ENCODE results near the gene DPYSL4. TPM values are rescaled to one million over a fixed set of nuclear protein-coding genes. Genes with fewer than 3 reads are reported as not detected.

DPYSL4 gene
- total RNA-seq, 6 donors from 2014 or later = 0.11 to 2.2 (median 0.79) TPM; not detected in 1

GRCh38 chr10:132238371-132239125, 51.8 kb downstream of the DPYSL4 start:
- peak in 1 of 2 donors; percentile 50 for DNase-seq
- WGBS, 2 donors = 89 to 94% methylated on average over 10 to 17 of the region's 17 CpGs

GRCh38 chr10:132239126-132240031, 52.6 kb downstream of the DPYSL4 start:
- Histone ChIP-seq H3K27me3 (no peaks in the 10 kb centered on the region), H3K27ac (no peak overlapping the region), H3K4me3 (no peak overlapping the region), H3K4me1 (no peaks in the 10 kb centered on the region), H3K36me3 (no peaks in the 10 kb centered on the region), H3K9me3 (no peaks in the 10 kb centered on the region)
- WGBS, 2 donors = 88 to 100% methylated on average over 7 to 27 of the region's 29 CpGs
- DNase-seq (peak in 1 of 2 donors; percentile 69), ATAC-seq (ENCODE audit: low FRiP score in 2 of 2) (no peak)
- no peak for TF ChIP-seq POLR2A (IDR thresholded peaks at IDR 0.05)
- TF ChIP-seq CTCF (IDR thresholded peaks at IDR 0.05) = no peak
- no peak for TF ChIP-seq EP300 (IDR thresholded peaks at IDR 0.05)
- TF ChIP-seq POLR2AphosphoS5 (IDR thresholded peaks at IDR 0.05) = no peak

More at GRCh38 chr10:132238371-132239125, 51.8 kb downstream of the DPYSL4 start:
- Histone ChIP-seq H3K27ac (no peak overlapping the region), H3K4me1 (no peaks in the 10 kb centered on the region), H3K9me3 (no peaks in the 10 kb centered on the region), H3K36me3 (no peaks in the 10 kb centered on the region), H3K27me3 (no peaks in the 10 kb centered on the region), H3K4me3 (no peak overlapping the region)
- no peak for ATAC-seq (ENCODE audit: low FRiP score in 2 of 2)
- no peak for TF ChIP-seq POLR2AphosphoS5 (IDR thresholded peaks at IDR 0.05)
- no peak for TF ChIP-seq EP300 (IDR thresholded peaks at IDR 0.05)
- TF ChIP-seq CTCF (IDR thresholded peaks at IDR 0.05) = no peak
- no peak for TF ChIP-seq POLR2A (IDR thresholded peaks at IDR 0.05)

GRCh38 chr10:132240156-132240555, 53.4 kb downstream of the DPYSL4 start:
- Histone ChIP-seq H3K4me1 (no peaks in the 10 kb centered on the region), H3K9me3 (no peaks in the 10 kb centered on the region), H3K4me3 (no peak overlapping the region), H3K27ac (no peak overlapping the region), H3K36me3 (no peaks in the 10 kb centered on the region), H3K27me3 (no peaks in the 10 kb centered on the region)
- TF ChIP-seq POLR2A (IDR thresholded peaks at IDR 0.05) (no peak), EP300 (IDR thresholded peaks at IDR 0.05) (no peak), CTCF (IDR thresholded peaks at IDR 0.05) (no peak), POLR2AphosphoS5 (IDR thresholded peaks at IDR 0.05) (no peak)
- DNase-seq (peak in 1 of 2 donors; percentile 73), ATAC-seq (ENCODE audit: low FRiP score in 2 of 2) (no peak)
- 88 to 93% methylated on average over 3 to 15 of the region's 15 CpGs for WGBS, 2 donors

GRCh38 chr10:132240581-132240980, 53.8 kb downstream of the DPYSL4 start:
- ATAC-seq (ENCODE audit: low FRiP score in 2 of 2) (no peak), DNase-seq (peak in 1 of 2 donors; percentile 53)
- Histone ChIP-seq H3K27me3 (no peaks in the 10 kb centered on the region), H3K9me3 (no peaks in the 10 kb centered on the region), H3K36me3 (no peaks in the 10 kb centered on the region), H3K27ac (no peak overlapping the region), H3K4me3 (no peak overlapping the region), H3K4me1 (no peaks in the 10 kb centered on the region)
- TF ChIP-seq POLR2AphosphoS5 (IDR thresholded peaks at IDR 0.05) (no peak), POLR2A (IDR thresholded peaks at IDR 0.05) (no peak), EP300 (IDR thresholded peaks at IDR 0.05) (no peak), CTCF (IDR thresholded peaks at IDR 0.05) (no peak)
- 88 to 96% methylated on average over 13 to 16 of the region's 16 CpGs for WGBS, 2 donors

All from upper lobe of left lung (tissue), 6 donors.